Activated CD4-positive, alpha-beta T cell treated with anti-CD3 and anti-CD28 coated beads for 1 hour (primary cell): ENCODE data around the gene SMPD3.
"Not testable (repeated sequence)": the region's sequence is repeated elsewhere in the genome, so short reads cannot be mapped to it uniquely, and the experiment has no call there.

Source experiments
- DNase-seq: peaks from one replicate; pipeline ENCODE4 v3.0.0-alpha.2; 2020

Gene SMPD3

GRCh38 chr16:68448360-68448970, at the start of gene SMPD3:
SMPD3 (minus strand) TSS chr16:68448508; CDS start chr16:68372181, 76,327 bp downstream.
- DNase-seq: peak; percentile 96

- DNase-seq: no peak
Observed at GRCh38 chr16:68496689-68497088, 48.4 kb upstream of the SMPD3 start.

DNA sequence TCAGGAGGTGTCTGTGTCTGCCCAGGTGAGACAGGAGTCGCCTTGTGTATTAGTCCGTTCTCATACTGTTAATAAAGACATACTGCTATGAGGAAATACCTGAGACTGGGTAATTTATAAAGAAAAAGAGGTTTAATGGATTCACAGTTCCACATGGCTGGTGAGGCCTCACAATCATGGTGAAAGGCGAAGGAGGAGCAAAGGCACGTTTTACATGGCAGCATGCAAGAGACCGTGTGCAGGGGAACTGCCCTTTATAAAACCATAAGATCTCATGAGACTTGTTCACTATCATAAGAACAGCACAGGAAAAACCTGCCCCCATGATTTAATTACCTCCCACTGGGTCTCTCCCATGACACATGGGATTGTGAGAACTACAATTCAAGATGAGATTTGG, 46.0 kb upstream of the SMPD3 start:
- DNase-seq: not testable (repeated sequence)

DNA sequence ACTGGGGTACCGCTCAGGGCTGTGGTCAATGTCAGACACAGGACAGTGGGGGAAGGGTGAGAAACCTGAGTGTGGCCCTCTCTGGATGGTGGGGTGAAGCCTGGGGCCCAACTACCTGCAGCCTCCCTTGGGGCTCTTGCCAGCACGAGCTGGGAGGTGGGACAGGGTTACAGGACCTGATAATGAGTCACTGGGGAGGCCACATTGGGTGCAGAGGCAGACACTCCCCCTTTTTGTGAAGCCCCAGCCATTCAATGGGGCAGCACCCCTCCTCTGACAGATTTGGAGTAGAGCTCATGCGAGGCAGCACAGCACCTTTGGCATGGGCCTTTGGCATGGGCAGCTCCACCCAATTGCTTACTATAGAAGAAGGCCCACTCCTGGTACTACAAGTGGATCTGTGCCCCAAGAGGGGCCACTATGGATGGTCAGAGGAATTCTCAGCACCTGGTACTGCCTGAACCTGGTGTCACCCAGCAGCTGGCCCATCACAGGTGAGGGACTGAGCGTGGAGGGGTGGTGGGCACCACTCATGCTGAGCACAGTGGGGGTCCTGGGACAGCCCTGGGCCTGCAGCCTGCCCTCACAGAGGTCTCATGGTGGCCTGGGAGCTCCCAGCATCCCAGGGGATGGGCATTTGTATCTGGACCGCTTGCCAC, 45.2 kb upstream of the SMPD3 start:
- no peak for DNase-seq

GRCh38 chr16:68492543-68493411, 44.5 kb upstream of the SMPD3 start:
- no peak for DNase-seq

GRCh38 chr16:68492151-68492542, 43.8 kb upstream of the SMPD3 start:
- DNase-seq: no peak

- no peak for DNase-seq
Observed at GRCh38 chr16:68491576-68491950, 43.3 kb upstream of the SMPD3 start.

- no peak for DNase-seq
Observed at GRCh38 chr16:68490829-68491575, 42.7 kb upstream of the SMPD3 start.

GRCh38 chr16:68490358-68490757, 42.0 kb upstream of the SMPD3 start:
- no peak for DNase-seq

DNA sequence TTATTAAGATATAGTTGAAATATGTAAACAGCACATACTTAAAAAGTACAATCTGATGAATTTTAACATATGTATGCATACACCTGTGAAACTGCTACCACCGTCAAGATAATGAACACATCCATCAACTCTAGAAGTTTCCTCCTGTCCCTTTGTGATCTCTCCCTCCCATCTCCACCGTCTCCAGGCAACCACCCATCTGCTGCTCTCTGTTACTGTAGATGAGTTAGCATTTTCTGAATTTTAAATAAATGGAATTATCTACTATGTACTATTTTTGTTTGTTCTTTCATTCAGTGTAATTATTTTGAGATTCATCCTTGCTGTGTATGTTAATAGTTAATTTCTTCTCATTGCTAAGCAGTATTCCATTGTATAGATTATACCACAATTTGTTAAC, 40.2 kb upstream of the SMPD3 start:
- DNase-seq: no peak

GRCh38 chr16:68487669-68488068, 39.4 kb upstream of the SMPD3 start:
- no peak for DNase-seq

- no peak for DNase-seq
Observed at GRCh38 chr16:68487203-68487514, 38.9 kb upstream of the SMPD3 start.

- no peak for DNase-seq
Observed at GRCh38 chr16:68486502-68487202, 38.3 kb upstream of the SMPD3 start.

DNA sequence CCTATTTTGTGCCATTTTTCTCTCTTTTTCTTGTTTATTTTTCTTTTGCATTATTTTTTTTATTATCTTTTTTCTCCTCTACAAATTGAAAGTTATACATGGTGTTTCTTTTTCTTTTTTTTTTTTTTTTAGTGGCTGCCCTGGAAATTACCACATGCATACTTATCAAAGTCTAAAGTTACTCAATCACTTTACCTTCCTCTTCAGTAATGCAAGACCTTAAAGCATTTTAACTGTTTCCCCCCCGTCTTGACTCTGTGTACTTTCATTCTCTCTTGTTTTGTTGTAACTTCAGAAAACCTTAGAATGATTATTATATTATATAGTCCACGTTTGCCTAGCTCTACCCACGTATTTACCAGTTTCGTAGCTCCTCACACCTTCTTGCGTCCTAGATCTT, 33.3 kb upstream of the SMPD3 start:
- no peak for DNase-seq

GRCh38 chr16:68480084-68480995, 32.0 kb upstream of the SMPD3 start:
- DNase-seq: no peak

DNA sequence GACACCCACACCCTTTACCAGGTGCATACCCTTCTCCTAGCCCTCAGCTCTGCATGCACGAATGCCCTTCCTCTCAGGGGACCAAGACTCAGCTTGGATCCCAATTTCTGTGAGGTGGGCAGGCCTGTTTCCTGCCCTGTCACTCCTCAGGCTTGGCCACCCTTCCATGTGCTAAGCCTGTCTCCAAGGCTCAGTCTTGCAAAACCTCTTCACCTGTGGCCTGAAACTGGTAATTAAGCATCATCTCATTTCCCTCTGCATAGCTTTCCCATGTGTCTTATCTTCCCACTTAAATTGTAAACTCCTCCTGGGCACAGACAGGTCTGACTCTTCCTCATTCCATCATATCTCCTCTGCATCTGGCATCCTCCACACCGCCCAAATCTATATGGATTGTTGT, 31.0 kb upstream of the SMPD3 start:
- no peak for DNase-seq

DNA sequence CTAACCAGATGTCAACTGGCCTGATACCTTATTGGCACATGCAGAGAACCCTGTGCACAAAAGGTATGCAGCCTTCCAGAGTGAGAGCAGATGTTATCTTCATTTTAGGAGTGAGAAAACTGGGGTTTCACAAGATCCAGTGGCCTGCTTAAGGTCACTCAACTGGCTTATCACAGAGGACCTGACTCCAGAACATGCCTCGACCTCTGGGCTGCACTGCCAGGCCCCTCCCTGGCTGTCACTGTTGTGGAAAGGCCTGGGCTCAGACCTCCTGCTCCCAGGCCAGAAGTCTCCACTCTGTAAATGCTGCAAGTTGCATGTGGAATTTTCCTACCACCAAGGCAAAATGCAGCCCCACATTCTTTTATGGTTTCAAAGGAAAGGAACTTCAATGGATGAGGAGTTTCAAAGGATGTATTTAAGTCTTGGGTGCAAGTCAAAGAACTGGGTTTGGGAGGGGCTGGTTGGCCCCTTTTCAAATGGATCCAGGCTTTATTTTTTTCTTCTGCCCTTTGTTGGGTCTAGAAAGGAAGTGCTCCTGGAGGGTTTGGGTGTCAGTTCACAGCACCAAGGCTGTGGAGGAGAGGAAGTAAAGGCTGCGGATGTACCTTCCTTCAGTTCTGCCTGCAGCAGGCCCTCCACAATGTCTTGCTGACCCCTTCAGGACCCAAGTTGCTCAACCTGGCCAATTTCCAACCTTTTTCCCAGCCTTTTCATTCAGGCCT, 30.4 kb upstream of the SMPD3 start:
- DNase-seq: no peak

DNA sequence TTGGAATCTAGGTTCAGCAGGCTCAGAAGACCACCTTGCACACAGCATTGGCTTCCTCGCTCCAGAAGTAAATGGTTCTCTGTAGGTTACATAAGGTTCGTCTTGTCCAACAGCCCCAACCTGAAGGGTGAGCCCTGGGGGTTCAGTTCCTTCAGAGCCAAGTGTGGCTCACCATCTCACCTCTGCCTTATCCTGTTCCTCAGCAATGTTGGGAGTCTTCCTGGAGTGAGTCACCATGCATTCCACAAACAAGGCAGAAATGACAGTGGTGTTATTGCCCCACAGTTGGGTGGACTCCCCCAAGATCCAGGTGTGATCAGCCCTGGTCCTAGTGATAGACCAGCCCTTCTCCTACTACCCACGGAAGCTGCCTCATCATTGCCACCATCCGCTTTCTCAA, 26.8 kb upstream of the SMPD3 start:
- no peak for DNase-seq

GRCh38 chr16:68473358-68474070, 25.2 kb upstream of the SMPD3 start:
- no peak for DNase-seq

GRCh38 chr16:68472581-68472980, 24.3 kb upstream of the SMPD3 start:
- DNase-seq: no peak
